Heart left ventricle (tissue), 16 donors: Measurements from ENCODE around the gene GGT5. TPM values are rescaled to one million over a fixed set of nuclear protein-coding genes. Genes with fewer than 3 reads are reported as not detected.

Source experiments
- ATAC-seq, 4 donors: fragments of 200-7000 bp; cut with Tn5 transposase; one replicate each; pipeline ENCODE4 v1.9.1; 2020 to 2022; ENCODE audit warnings: moderate library complexity in 4 of 4, mild to moderate bottlenecking in 3 of 4, moderate number of reproducible peaks in 1 of 4
- DNase-seq, 5 donors: peaks; one replicate each; pipeline ENCODE4 v3.0.0-alpha.2; 2020
- H3K27ac ChIP-seq, 12 donors: fragments of 200-600 bp; sonication (generic) in 4 of 12; one replicate each; pipeline versions ENCODE4 v1.5.0 to v1.8.0; 2016 to 2022; ENCODE audit warnings: mild to moderate bottlenecking in 2 of 12
- H3K27me3 ChIP-seq, 9 donors: fragments of 200-600 bp; sonication (generic) in 2 of 9; one replicate each; pipeline versions ENCODE4 v1.5.1 to v1.8.0; 2016 to 2022; ENCODE audit warnings: mild to moderate bottlenecking in 3 of 9
- H3K36me3 ChIP-seq, 9 donors: fragments of 200-600 bp; sonication (generic) in 2 of 9; one replicate each; pipeline versions ENCODE4 v1.5.0 to v1.8.0; 2018 to 2022; ENCODE audit warnings: mild to moderate bottlenecking in 2 of 9
- H3K4me1 ChIP-seq, 12 donors: fragments of 200-600 bp; sonication (generic) in 4 of 12; one replicate each; pipeline versions ENCODE4 v1.5.0 to v1.8.0; 2016 to 2022; ENCODE audit warnings: mild to moderate bottlenecking in 3 of 12
- H3K4me3 ChIP-seq, 12 donors: fragments of 200-600 bp; sonication (generic) in 4 of 12; one replicate each; pipeline versions ENCODE4 v1.5.0 to v1.8.0; 2017 to 2022; ENCODE audit warnings: mild to moderate bottlenecking in 9 of 12, moderate library complexity in 4 of 12
- H3K9me3 ChIP-seq, 12 donors: fragments of 200-600 bp; sonication (generic) in 4 of 12; one replicate each; pipeline versions ENCODE4 v1.5.0 to v1.8.0; 2016 to 2022; ENCODE audit warnings: mild to moderate bottlenecking in 1 of 12
- CTCF ChIP-seq, 12 donors: fragments of 200-600 bp; sonication (generic) in 4 of 12; IDR thresholded peaks; one replicate each; pipeline versions ENCODE4 v1.5.0 to v1.8.0; 2018 to 2022; ENCODE audit warnings: antibody characterized with exemption in 12 of 12, mild to moderate bottlenecking in 5 of 12
- POLR2A ChIP-seq, 2 donors: fragments of 450-650 bp; IDR thresholded peaks; one replicate each; pipeline ENCODE4 v1.6.1; 2017; ENCODE audit warnings: antibody characterized with exemption in 2 of 2, mild to moderate bottlenecking in 2 of 2, moderate library complexity in 2 of 2
- WGBS, 4 donors: extraction: QIAGEN DNeasy Blood & Tissue Kit in 2 of 4; methylation state at CpG; one replicate each; pipeline versions ENCODE4 v1.1.5 to v1.1.7; 2013 to 2018; 5-methylcytosine and 5-hydroxymethylcytosine counted together
- intact Hi-C, 10 donors: fragments of 100-400 bp; cut with DNase I; formaldehyde crosslinking; loops; one replicate each; pipeline versions ENCODE4 v1.11.1 to v1.14.2; 2022
- polyA plus RNA-seq, 2 donors: library from polyadenylated mRNA; stranded (reverse); fragments of 200-250 nt; gene quantifications; one replicate each; pipeline ENCODE4 v1.2.3, GENCODE V29; 2013
- total RNA-seq, 9 donors: library from RNA; depleted of rRNA in 2 of 9; stranded (reverse); fragments of >200 nt in 2 of 9; fragmentation: NEBNext Ultra II Directional in 3 of 9; extraction: Animal tissue kit (Norgen Biotek cat#: 25700) in 3 of 9; gene quantifications; one replicate each; pipeline versions ENCODE4 v1.1.0 to v1.2.4, GENCODE V29; 2016 to 2023
- donor health status: ischemic (EF 13 %, LVEDD 7.1; RV severe dilation, severe dysfunction).
- donor health status: healthy with polysubstance abuse.
- donor health status: DM: no; HTN: yes; CAD: no.
- donor health status: DM: no; HTN: no; CAD: no.
- donor health status: ischemic (EF 25% LVEDD 6.9; RV normal size, moderate dysfunction).
- donor health status: ischemic (EF 25% LVEDD 5.7; RV mildly dilated, moderate dysfunction).
- donor health status: healthy.
- donor health status: DM: yes; HTN: yes; CAD: no.
- donor health status: ischemic (EF 35%, LVEDD 5.7; RV mildly dilated, moderate dysfunction).
- donor health status: nonischemic (EF 11% LVEDD 7.7; RV severe dilation, severe dysfunction).
- donor health status: DM: yes; HTN: yes; CAD: no.
- donor health status: PGD.
- donor health status: ischemic (EF 29% LVEDD 5.4; RV normal size, mild dysfunction).
- donor health status: nonischemic (EF 23%, LVEDD 6.1; RV moderate dilation, normal function).

GGT5 gene
- total and polyA plus RNA-seq, 11 donors: 6.1 to 71.5 (median 19.6) TPM

DNA sequence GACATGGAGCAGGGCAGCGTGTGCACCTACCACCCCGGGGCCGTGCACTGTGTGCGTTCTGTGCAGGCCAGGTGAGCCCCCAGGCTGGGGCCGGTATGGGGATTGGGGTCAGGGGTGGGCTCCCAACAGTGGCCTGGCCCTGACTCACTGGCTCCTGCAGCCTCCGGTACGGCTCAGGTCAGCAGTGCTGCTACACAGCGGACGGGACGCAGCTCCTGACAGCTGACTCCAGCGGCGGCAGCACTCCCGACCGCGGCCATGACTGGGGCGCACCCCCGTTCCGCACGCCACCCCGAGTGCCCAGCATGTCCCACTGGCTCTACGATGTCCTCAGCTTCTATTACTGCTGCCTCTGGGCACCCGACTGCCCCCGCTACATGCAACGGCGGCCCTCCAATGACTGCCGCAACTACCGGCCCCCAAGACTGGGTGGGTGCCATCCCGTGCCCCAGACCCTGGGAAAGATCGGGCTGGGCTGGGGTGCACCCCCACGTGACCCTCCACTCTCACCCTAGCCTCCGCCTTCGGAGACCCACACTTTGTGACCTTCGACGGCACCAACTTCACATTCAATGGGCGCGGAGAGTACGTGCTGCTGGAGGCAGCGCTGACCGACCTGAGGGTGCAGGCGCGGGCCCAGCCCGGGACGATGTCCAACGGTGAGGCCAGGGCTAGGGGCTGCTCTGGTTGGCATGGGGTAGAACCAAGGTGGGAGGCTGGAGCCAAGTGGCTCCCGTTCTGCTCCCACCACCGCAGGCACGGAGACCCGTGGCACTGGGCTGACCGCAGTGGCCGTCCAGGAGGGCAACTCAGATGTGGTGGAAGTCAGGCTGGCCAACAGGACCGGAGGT, 59.2 kb downstream of the GGT5 start:
- TF ChIP-seq CTCF (IDR thresholded peaks at IDR 0.05) (no peak), POLR2A (IDR thresholded peaks at IDR 0.05) (no peak)
- no peak overlapping the region for H3K27ac ChIP-seq
- H3K4me1 ChIP-seq: peaks cover 0 to 33% (median 21%) of the 10 kb centered on the region in 12 donors
- H3K9me3 ChIP-seq: no peaks in the 10 kb centered on the region
- WGBS, 4 donors: 94 to 95% (median 95%) methylated on average over 36 to 51 of the region's 51 CpGs
- DNase-seq: peak in 1 of 5 donors; percentile 25
- no peak for ATAC-seq
- no peak overlapping the region for H3K4me3 ChIP-seq
- intact Hi-C loops: loop anchor here in 6 of 10 donors (5.0 to 10.0 kb wide), 4 partner anchors 62 to 339 kb away; partner anchors contain the start of gene GGT5 (in 2 of the 6)
- H3K27me3 ChIP-seq: no peaks in the 10 kb centered on the region
- peaks cover 0 to 5% (median 0%) of the 10 kb centered on the region in 9 donors for H3K36me3 ChIP-seq

DNA sequence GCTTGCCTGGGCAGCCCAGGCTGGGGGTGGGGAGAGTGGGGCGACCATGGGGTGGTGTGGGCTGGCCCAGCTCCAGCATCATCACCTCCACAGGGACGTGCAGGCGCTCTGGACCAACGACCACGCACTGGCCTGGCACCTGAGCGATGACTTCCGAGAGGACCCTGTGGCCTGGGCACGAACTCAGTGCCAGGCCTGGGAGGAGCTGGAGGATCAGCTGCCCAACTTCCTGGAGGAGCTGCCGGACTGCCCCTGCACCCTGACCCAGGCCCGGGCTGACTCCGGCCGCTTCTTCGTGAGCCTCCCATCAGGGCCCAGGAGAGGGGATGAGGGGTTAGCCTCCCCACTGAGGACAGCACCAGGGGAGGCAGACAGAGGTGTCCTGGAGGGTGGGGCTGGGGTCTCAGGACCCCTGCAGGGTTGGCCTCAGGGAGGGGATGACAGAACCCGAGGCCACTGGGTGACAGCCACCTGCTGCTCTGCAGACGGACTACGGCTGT, 59.8 kb downstream of the GGT5 start:
- ATAC-seq (no peak), DNase-seq (no peak)
- no peaks in the 10 kb centered on the region for H3K27me3 ChIP-seq
- H3K36me3 ChIP-seq: peaks cover 0 to 5% (median 0%) of the 10 kb centered on the region in 9 donors
- no peaks in the 10 kb centered on the region for H3K9me3 ChIP-seq
- H3K4me1 ChIP-seq: peaks cover 0 to 38% (median 23%) of the 10 kb centered on the region in 12 donors
- 88 to 95% (median 91%) methylated on average over 3 to 16 of the region's 16 CpGs for WGBS, 4 donors
- H3K27ac ChIP-seq: no peak overlapping the region
- intact Hi-C loops: loop anchor here in 6 of 10 donors (5.0 to 10.0 kb wide), 4 partner anchors 62 to 340 kb away; partner anchors contain the start of gene GGT5 (in 2 of the 6)
- H3K4me3 ChIP-seq: no peak overlapping the region
- TF ChIP-seq POLR2A (IDR thresholded peaks at IDR 0.05) (no peak), CTCF (IDR thresholded peaks at IDR 0.05) (no peak)

DNA sequence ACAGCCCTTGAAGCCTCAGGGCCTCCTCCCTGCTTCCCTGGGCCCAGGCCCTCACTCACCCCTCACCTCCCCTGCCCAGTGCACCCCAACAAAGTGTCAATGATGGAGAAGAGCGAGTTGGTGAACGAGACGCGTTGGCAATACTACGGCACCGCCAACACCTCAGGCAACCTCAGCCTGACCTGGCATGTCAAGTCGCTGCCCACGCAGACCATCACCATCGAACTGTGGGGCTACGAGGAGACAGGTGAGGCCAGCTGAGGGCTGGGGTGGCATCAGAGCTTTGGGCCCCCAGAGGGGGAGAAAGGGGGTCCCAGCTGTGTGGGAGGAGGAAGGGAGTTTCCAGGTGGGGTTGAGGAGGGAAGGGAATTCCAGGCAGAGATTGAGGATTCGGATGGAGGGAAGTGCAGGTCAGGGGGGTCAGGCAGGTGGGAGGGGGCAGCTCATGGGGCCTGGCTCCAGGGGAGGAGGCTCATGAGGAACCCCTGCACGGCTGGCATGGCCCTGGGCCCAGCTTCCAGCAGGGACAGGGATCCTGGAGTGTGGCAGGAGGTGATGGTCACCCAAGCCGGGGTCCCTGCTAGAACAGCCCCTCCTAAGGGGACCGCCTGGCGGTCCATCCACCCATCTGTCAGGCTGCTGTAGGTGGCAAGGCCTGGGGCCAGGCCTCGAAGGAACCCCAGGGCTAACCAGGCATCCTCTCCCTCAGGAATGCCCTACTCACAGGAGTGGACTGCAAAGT, 60.7 kb downstream of the GGT5 start:
- Histone ChIP-seq H3K27me3 (no peaks in the 10 kb centered on the region), H3K4me3 (no peak overlapping the region), H3K36me3 (peaks cover 0 to 5% (median 0%) of the 10 kb centered on the region in 9 donors), H3K4me1 (peaks cover 0 to 38% (median 15%) of the 10 kb centered on the region in 12 donors), H3K27ac (no peak overlapping the region), H3K9me3 (no peaks in the 10 kb centered on the region)
- 91 to 94% (median 92%) methylated on average over 14 to 16 of the region's 16 CpGs for WGBS, 4 donors
- no peak for ATAC-seq
- DNase-seq: no peak
- TF ChIP-seq POLR2A (IDR thresholded peaks at IDR 0.05) (no peak), CTCF (IDR thresholded peaks at IDR 0.05) (no peak)
- intact Hi-C loops: loop anchor here in 3 of 10 donors (10.0 kb wide), 2 partner anchors 229 to 341 kb away; no protein-coding TSS in a partner anchor
